OCI-LY1 (cell line): ENCODE measurements around the gene ECPAS.

Source experiments
- H2AFZ ChIP-seq: fragments of 200-600 bp; sonication (generic), shearing (Covaris generic); 2 replicates; pipeline ENCODE4 v1.6.0; 2014; ENCODE audit warnings: antibody characterized with exemption, mild to moderate bottlenecking, low read length
- H3F3A ChIP-seq: fragments of 200-600 bp; sonication (generic), shearing (Covaris generic); 2 replicates; pipeline ENCODE4 v1.6.0; 2014; ENCODE audit warnings: mild to moderate bottlenecking, antibody characterized with exemption, low read length, moderate library complexity; ENCODE audit not compliant: insufficient read depth
- H3K27ac ChIP-seq: fragments of 200-600 bp; sonication (generic); 2 replicates; pipeline ENCODE4 v1.5.1; 2014; ENCODE audit warnings: low read length, mixed run types, mild to moderate bottlenecking, low read depth; ENCODE audit not compliant: poor library complexity, severe bottlenecking
- H3K27me3 ChIP-seq: fragments of 200-600 bp; sonication (generic); 2 replicates; pipeline ENCODE4 v1.6.0; 2014; ENCODE audit warnings: antibody characterized with exemption, mild to moderate bottlenecking, low read length, moderate library complexity; ENCODE audit not compliant: insufficient read depth
- H3K36me3 ChIP-seq: fragments of 200-600 bp; sonication (generic); 2 replicates; pipeline ENCODE4 v1.6.1; 2014; ENCODE audit warnings: mild to moderate bottlenecking, antibody characterized with exemption, low read length, moderate library complexity, mixed read lengths; ENCODE audit not compliant: insufficient read depth
- H3K4me1 ChIP-seq: fragments of 200-600 bp; sonication (generic); 2 replicates; pipeline ENCODE4 v1.5.1; 2014; ENCODE audit warnings: mild to moderate bottlenecking, low read length, moderate library complexity; ENCODE audit not compliant: insufficient read depth, severe bottlenecking
- H3K4me2 ChIP-seq: fragments of 200-600 bp; sonication (generic), shearing (Covaris generic); 2 replicates; pipeline ENCODE4 v1.6.1; 2014; ENCODE audit warnings: low read length
- H3K4me3 ChIP-seq: fragments of 200-600 bp; sonication (generic); 2 replicates; pipeline ENCODE4 v1.5.1; 2014; ENCODE audit warnings: low read length, low read depth, mild to moderate bottlenecking, mixed read lengths; ENCODE audit not compliant: poor library complexity, severe bottlenecking
- H3K79me2 ChIP-seq: fragments of 200-600 bp; shearing (Covaris generic); 2 replicates; pipeline ENCODE4 v1.6.1; 2016; ENCODE audit warnings: mixed run types, low read length, mixed read lengths; ENCODE audit not compliant: insufficient read depth
- H3K9ac ChIP-seq: fragments of 200-600 bp; sonication (generic), shearing (Covaris generic); 2 replicates; pipeline ENCODE4 v1.6.1; 2014; ENCODE audit warnings: mild to moderate bottlenecking, low read length, mixed read lengths
- H3K9me2 ChIP-seq: fragments of 200-600 bp; sonication (generic), shearing (Covaris generic); 2 replicates; pipeline ENCODE4 v1.6.1; 2014; ENCODE audit warnings: low read depth, mild to moderate bottlenecking, low read length, mixed read lengths
- H3K9me3 ChIP-seq: fragments of 200-600 bp; shearing (Covaris generic); 2 replicates; pipeline ENCODE4 v1.6.1; 2014; ENCODE audit warnings: low read length, mixed read lengths
- H4K20me1 ChIP-seq: fragments of 200-600 bp; sonication (generic), shearing (Covaris generic); 2 replicates; pipeline ENCODE4 v1.6.0; 2016; ENCODE audit warnings: mild to moderate bottlenecking, low read length; ENCODE audit not compliant: insufficient read depth
- EZH2 ChIP-seq: fragments of 200-600 bp; sonication (generic), shearing (Covaris generic); IDR thresholded peaks from 2 replicates; pipeline ENCODE4 v1.8.0; 2017; ENCODE audit warnings: borderline replicate concordance, mixed run types, mild to moderate bottlenecking, antibody characterized with exemption, low read length, moderate library complexity, mixed read lengths
- TF ChIP-seq, protein P1 (sequence below): fragments of 200-600 bp; sonication (generic), shearing (Covaris generic); IDR thresholded peaks from 2 replicates; pipeline ENCODE4 v1.5.1; 2017; ENCODE audit warnings: mild to moderate bottlenecking, antibody characterized with exemption, low read length, moderate library complexity, mixed read lengths

ECPAS gene

DNA sequence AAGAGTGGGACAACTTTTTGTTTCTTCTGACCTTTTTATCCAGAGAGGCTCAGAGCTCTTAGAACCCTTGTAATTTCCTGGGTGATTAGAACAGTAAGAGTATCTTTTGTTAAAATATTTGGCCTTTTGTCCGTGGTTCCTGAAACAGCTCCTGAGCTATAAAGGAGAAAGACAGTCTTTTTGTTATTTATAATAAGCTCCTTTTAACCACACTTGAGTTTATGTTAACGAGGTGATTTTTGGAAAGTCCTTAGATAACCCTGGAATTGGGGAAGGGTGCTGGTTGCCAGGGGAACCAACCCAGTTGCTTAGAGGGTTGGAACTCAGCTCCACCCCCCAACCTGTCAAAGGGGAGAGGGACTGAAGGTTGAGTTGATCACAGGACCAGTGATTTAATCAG lies 45.6 kb upstream of the ECPAS start:
- Histone ChIP-seq H3K27ac (no peak overlapping the region), H3K4me1 (peaks cover 7% of the 10 kb centered on the region), H3K4me3 (no peak overlapping the region), H3K9me2 (no peaks in the 10 kb centered on the region), H3K4me2 (no peak overlapping the region), H3K79me2 (no peaks in the 10 kb centered on the region), H3K9me3 (0 out of 2 replicates have a peak, but pooled peaks cover 2% of the 10 kb centered on the region), H3F3A (no peaks in the 10 kb centered on the region), H3K9ac (no peak overlapping the region), H3K27me3 (no peaks in the 10 kb centered on the region), H3K36me3 (peaks cover 8% of the 10 kb centered on the region; the same call in 1 of the 2 replicates), H2AFZ (no peak overlapping the region), H4K20me1 (no peaks in the 10 kb centered on the region)
- TF ChIP-seq, protein P1, sequence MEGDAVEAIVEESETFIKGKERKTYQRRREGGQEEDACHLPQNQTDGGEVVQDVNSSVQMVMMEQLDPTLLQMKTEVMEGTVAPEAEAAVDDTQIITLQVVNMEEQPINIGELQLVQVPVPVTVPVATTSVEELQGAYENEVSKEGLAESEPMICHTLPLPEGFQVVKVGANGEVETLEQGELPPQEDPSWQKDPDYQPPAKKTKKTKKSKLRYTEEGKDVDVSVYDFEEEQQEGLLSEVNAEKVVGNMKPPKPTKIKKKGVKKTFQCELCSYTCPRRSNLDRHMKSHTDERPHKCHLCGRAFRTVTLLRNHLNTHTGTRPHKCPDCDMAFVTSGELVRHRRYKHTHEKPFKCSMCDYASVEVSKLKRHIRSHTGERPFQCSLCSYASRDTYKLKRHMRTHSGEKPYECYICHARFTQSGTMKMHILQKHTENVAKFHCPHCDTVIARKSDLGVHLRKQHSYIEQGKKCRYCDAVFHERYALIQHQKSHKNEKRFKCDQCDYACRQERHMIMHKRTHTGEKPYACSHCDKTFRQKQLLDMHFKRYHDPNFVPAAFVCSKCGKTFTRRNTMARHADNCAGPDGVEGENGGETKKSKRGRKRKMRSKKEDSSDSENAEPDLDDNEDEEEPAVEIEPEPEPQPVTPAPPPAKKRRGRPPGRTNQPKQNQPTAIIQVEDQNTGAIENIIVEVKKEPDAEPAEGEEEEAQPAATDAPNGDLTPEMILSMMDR: no peak
- no peak for TF ChIP-seq EZH2

DNA sequence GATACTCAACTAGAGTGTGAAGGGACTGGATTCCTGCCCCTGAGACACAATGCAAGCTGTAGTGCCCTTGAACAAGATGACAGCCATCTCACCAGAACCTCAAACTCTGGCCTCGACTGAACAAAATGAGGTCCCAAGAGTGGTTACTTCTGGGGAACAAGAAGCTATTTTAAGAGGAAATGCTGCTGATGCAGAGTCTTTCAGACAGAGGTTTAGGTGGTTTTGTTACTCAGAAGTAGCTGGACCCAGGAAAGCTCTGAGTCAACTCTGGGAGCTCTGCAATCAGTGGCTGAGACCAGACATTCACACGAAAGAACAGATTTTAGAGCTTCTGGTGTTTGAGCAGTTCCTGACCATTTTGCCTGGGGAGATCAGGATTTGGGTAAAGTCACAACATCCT lies 43.2 kb upstream of the ECPAS start:
- Histone ChIP-seq H3K27ac (no peak overlapping the region), H3K36me3 (peaks cover 8% of the 10 kb centered on the region; the same call in 1 of the 2 replicates), H3K4me1 (peaks cover 7% of the 10 kb centered on the region), H3K27me3 (no peaks in the 10 kb centered on the region), H3K9ac (no peak overlapping the region), H2AFZ (no peak overlapping the region), H3K4me2 (no peak overlapping the region), H3K4me3 (no peak overlapping the region), H4K20me1 (no peaks in the 10 kb centered on the region), H3K9me2 (no peaks in the 10 kb centered on the region), H3K9me3 (0 out of 2 replicates have a peak, but pooled peaks cover under 1% of the 10 kb centered on the region), H3F3A (no peaks in the 10 kb centered on the region), H3K79me2 (no peaks in the 10 kb centered on the region)
- no peak for TF ChIP-seq EZH2
- TF ChIP-seq, protein P1: no peak

DNA sequence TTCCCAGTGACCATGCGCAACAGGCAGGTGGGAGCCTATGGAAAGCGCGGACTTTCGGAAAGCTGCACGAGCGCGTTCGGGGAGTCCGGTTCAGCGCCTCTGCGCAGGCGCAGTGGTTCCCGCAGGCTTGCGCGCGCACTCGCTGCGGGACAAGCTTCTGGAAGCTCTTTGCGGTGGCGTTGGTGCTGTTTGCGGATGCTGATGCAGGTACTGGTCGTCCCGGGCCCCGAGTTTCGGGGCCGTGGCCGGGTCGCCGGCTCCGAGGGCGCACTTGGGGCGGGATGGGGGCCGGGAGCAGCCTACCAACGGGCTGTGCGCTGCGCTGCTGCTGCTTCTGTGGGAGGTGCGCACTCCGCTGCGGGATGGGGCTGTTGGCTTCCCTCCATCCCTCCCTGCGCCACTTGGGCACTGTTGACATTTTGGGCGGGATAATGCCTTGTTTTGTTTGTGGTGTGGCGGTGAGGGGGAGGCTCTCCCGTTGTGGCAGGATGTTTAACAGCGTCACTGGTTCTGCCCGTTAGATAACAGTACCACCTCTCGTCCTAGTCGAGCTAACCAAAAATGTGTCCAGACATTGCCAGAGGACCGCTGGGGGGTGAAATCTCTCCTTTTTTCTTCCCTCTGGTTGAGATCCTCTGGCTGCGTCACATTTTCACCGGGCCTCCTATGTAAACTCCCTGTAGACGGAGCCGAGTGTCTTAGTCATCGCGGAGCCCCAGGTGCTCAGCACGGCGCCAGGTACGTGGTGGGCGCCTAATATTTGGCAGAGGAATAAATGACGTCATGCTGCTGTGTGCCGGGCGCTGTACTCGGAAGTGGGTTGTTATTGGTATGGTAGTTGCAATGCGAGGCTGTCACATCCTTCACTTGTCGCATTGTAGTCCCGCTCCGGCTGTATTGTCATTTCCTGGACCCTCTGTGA lies 41.1 kb upstream of the ECPAS start, which contains the start of gene ZNF483:
Gene ZNF483 (plus strand): TSS at position 124 of the 922 bp plus-strand sequence. CDS start 2,217 bp downstream, outside the sequence.
- Histone ChIP-seq H3K27ac (no peak within 1 kb of the TSS), H3K9me3 (no peaks in the 10 kb centered on the region), H3K36me3 (peaks cover 8% of the 10 kb centered on the region; the same call in 1 of the 2 replicates), H3K27me3 (no peaks in the 10 kb centered on the region), H3K9me2 (no peaks in the 10 kb centered on the region), H4K20me1 (no peaks in the 10 kb centered on the region), H3K4me2 (peak within 1 kb of the TSS; percentile 61), H2AFZ (peak within 1 kb of the TSS; percentile 65; the same call in 1 of the 2 replicates), H3K4me3 (peak within 1 kb of the TSS; percentile 68), H3F3A (no peaks in the 10 kb centered on the region), H3K9ac (peak within 1 kb of the TSS; percentile 56), H3K4me1 (peaks cover 7% of the 10 kb centered on the region), H3K79me2 (no peaks in the 10 kb centered on the region)
- no peak for TF ChIP-seq EZH2
- TF ChIP-seq, protein P1: no peak
